GM23338 (cell line): ENCODE results near the gene RPL26. TPM values are rescaled to one million over a fixed set of nuclear protein-coding genes. Genes with fewer than 3 reads are reported as not detected.

Experiments used
- ATAC-seq: fragments of 200-7000 bp; cut with Tn5 transposase; 3 replicates; pipeline ENCODE4 v1.9.1; 2020
- DNase-seq: peaks from one replicate; pipeline ENCODE4 v3.0.0-alpha.2; 2015; ENCODE audit warnings: low spot score
- H2AFZ ChIP-seq: fragments of 200-600 bp; sonication (generic); 2 replicates; pipeline ENCODE4 v1.8.0; 2016; ENCODE audit warnings: antibody characterized with exemption, mild to moderate bottlenecking, moderate library complexity
- H3F3A ChIP-seq: fragments of 200-600 bp; sonication (generic); replicated peaks from 2 replicates; pipeline ENCODE4 v1.8.0; 2017; ENCODE audit warnings: antibody characterized with exemption, mixed run types, low read depth
- H3K27ac ChIP-seq: fragments of 200-600 bp; sonication (generic); 2 replicates; pipeline ENCODE4 v1.6.1; 2016; ENCODE audit warnings: low read depth
- H3K27me3 ChIP-seq: fragments of 200-600 bp; sonication (generic); 2 replicates; pipeline ENCODE4 v1.8.0; 2016; ENCODE audit warnings: mild to moderate bottlenecking, mixed run types, moderate library complexity; ENCODE audit not compliant: insufficient read depth
- H3K36me3 ChIP-seq: fragments of 200-600 bp; sonication (generic); 2 replicates; pipeline ENCODE4 v1.8.0; 2016; ENCODE audit warnings: mild to moderate bottlenecking; ENCODE audit not compliant: insufficient read depth
- H3K4me1 ChIP-seq: fragments of 200-600 bp; sonication (generic); 2 replicates; pipeline ENCODE4 v1.8.0; 2016; ENCODE audit warnings: mild to moderate bottlenecking, moderate library complexity; ENCODE audit not compliant: insufficient read depth
- H3K4me2 ChIP-seq: fragments of 200-600 bp; sonication (generic); 2 replicates; pipeline ENCODE4 v1.7.1; 2017; ENCODE audit warnings: mixed run types
- H3K4me3 ChIP-seq: fragments of 200-600 bp; sonication (generic); 2 replicates; pipeline ENCODE4 v1.6.1; 2016; ENCODE audit warnings: mixed run types
- H3K79me2 ChIP-seq: fragments of 200-600 bp; sonication (generic); replicated peaks from 2 replicates; pipeline ENCODE4 v1.8.0; 2017; ENCODE audit warnings: mild to moderate bottlenecking; ENCODE audit not compliant: insufficient read depth
- H3K9me2 ChIP-seq: fragments of 200-600 bp; sonication (generic); 2 replicates; pipeline ENCODE4 v1.8.0; 2017; ENCODE audit not compliant: insufficient read depth
- H4K20me1 ChIP-seq: fragments of 200-600 bp; sonication (generic); replicated peaks from 2 replicates; pipeline ENCODE4 v1.8.0; 2017; ENCODE audit warnings: mild to moderate bottlenecking; ENCODE audit not compliant: insufficient read depth
- H3K27ac Mint-ChIP-seq: 2 replicates; pipeline ENCODE4 v1.8.0; 2020; ENCODE audit warnings: inconsistent platforms, mild to moderate bottlenecking, moderate library complexity, mixed read lengths
- H3K27me3 Mint-ChIP-seq: 3 replicates; pipeline ENCODE4 v1.8.0; 2022; ENCODE audit warnings: low read depth, mild to moderate bottlenecking, moderate library complexity, mixed read lengths, inconsistent platforms; ENCODE audit not compliant: insufficient read depth, poor library complexity
- H3K36me3 Mint-ChIP-seq: 3 replicates; pipeline ENCODE4 v1.8.0; 2021; ENCODE audit warnings: low read depth, mild to moderate bottlenecking, inconsistent platforms, moderate library complexity, mixed read lengths
- H3K4me1 Mint-ChIP-seq: 3 replicates; pipeline ENCODE4 v1.8.0; 2020; ENCODE audit warnings: mild to moderate bottlenecking, inconsistent platforms, mixed read lengths
- H3K4me3 Mint-ChIP-seq: 3 replicates; pipeline ENCODE4 v1.8.0; 2021; ENCODE audit warnings: moderate library complexity, mild to moderate bottlenecking, inconsistent platforms, mixed read lengths
- H3K9me3 Mint-ChIP-seq: 3 replicates; pipeline ENCODE4 v1.8.0; 2020; ENCODE audit warnings: moderate library complexity, mild to moderate bottlenecking, inconsistent platforms, mixed read lengths
- POLR2AphosphoS5 ChIP-seq: IDR thresholded peaks from 2 replicates; pipeline ENCODE4 v1.6.1; 2016; ENCODE audit warnings: antibody characterized with exemption, low read depth
- polyA plus RNA-seq: library from polyadenylated mRNA; unstranded; fragments of >200 nt; fragmentation: Nextera tagmentation; extraction: Ambion mirVana; gene quantifications from 2 replicates; pipeline ENCODE4 v1.2.1, GENCODE V29; 2016
- total RNA-seq: library from RNA; depleted of rRNA; stranded (reverse); fragments of >200 nt; shearing (Covaris generic); gene quantifications from 2 replicates; pipeline ENCODE4 v1.2.3, GENCODE V29; 2014
- TF ChIP-seq, protein P1 (sequence below): fragments of 250-450 bp; sonication (Bioruptor Pico); IDR thresholded peaks from 2 replicates; pipeline ENCODE4 v1.5.0; 2020; ENCODE audit warnings: mild to moderate bottlenecking, moderate library complexity
- TF ChIP-seq, protein P2 (sequence below): IDR thresholded peaks from 2 replicates; pipeline ENCODE4 v1.6.1; 2016; ENCODE audit warnings: antibody characterized with exemption

The RPL26 gene
- total and polyA plus RNA-seq, 2 experiments from 2014 or later: 2,274 to 3,158 TPM

DNA sequence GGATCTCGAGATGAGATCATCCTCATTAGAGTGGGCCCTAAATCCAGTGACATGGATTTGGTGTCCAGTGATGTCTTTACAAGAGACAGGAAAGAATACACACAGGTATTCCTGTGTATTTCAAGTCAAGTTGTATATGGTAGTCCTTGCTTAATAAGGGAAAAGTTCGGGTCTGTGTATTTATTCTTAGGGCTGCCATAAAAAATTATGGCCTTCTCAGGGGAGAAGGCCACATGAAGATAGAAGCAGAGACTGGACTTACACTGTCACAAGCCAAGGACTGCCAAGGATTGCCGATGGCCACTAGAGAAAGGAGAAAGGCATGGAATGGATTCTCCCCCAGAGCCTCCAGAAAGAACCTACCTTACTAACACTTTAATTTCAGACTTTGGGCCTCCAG is 14.8 kb downstream of the RPL26 start:
- Histone ChIP-seq H3K36me3 (peaks cover 11% of the 10 kb centered on the region; the same call in 1 of the 2 replicates), H4K20me1 (no peaks in the 10 kb centered on the region), H3F3A (no peaks in the 10 kb centered on the region), H3K27me3 (no peaks in the 10 kb centered on the region), H3K4me3 (no peak overlapping the region), H3K4me1 (no peaks in the 10 kb centered on the region), H2AFZ (no peak overlapping the region), H3K27ac (no peak overlapping the region), H3K4me2 (no peak overlapping the region), H3K9me2 (no peaks in the 10 kb centered on the region), H3K79me2 (no peaks in the 10 kb centered on the region)
- Mint-ChIP-seq H3K27ac (no peak overlapping the region), H3K4me3 (no peak overlapping the region), H3K27me3 (peaks cover 5% of the 10 kb centered on the region), H3K4me1 (no peaks in the 10 kb centered on the region), H3K9me3 (no peaks in the 10 kb centered on the region), H3K36me3 (peaks cover 30% of the 10 kb centered on the region)
- ATAC-seq (no peak), DNase-seq (no peak)
- TF ChIP-seq, protein P1, sequence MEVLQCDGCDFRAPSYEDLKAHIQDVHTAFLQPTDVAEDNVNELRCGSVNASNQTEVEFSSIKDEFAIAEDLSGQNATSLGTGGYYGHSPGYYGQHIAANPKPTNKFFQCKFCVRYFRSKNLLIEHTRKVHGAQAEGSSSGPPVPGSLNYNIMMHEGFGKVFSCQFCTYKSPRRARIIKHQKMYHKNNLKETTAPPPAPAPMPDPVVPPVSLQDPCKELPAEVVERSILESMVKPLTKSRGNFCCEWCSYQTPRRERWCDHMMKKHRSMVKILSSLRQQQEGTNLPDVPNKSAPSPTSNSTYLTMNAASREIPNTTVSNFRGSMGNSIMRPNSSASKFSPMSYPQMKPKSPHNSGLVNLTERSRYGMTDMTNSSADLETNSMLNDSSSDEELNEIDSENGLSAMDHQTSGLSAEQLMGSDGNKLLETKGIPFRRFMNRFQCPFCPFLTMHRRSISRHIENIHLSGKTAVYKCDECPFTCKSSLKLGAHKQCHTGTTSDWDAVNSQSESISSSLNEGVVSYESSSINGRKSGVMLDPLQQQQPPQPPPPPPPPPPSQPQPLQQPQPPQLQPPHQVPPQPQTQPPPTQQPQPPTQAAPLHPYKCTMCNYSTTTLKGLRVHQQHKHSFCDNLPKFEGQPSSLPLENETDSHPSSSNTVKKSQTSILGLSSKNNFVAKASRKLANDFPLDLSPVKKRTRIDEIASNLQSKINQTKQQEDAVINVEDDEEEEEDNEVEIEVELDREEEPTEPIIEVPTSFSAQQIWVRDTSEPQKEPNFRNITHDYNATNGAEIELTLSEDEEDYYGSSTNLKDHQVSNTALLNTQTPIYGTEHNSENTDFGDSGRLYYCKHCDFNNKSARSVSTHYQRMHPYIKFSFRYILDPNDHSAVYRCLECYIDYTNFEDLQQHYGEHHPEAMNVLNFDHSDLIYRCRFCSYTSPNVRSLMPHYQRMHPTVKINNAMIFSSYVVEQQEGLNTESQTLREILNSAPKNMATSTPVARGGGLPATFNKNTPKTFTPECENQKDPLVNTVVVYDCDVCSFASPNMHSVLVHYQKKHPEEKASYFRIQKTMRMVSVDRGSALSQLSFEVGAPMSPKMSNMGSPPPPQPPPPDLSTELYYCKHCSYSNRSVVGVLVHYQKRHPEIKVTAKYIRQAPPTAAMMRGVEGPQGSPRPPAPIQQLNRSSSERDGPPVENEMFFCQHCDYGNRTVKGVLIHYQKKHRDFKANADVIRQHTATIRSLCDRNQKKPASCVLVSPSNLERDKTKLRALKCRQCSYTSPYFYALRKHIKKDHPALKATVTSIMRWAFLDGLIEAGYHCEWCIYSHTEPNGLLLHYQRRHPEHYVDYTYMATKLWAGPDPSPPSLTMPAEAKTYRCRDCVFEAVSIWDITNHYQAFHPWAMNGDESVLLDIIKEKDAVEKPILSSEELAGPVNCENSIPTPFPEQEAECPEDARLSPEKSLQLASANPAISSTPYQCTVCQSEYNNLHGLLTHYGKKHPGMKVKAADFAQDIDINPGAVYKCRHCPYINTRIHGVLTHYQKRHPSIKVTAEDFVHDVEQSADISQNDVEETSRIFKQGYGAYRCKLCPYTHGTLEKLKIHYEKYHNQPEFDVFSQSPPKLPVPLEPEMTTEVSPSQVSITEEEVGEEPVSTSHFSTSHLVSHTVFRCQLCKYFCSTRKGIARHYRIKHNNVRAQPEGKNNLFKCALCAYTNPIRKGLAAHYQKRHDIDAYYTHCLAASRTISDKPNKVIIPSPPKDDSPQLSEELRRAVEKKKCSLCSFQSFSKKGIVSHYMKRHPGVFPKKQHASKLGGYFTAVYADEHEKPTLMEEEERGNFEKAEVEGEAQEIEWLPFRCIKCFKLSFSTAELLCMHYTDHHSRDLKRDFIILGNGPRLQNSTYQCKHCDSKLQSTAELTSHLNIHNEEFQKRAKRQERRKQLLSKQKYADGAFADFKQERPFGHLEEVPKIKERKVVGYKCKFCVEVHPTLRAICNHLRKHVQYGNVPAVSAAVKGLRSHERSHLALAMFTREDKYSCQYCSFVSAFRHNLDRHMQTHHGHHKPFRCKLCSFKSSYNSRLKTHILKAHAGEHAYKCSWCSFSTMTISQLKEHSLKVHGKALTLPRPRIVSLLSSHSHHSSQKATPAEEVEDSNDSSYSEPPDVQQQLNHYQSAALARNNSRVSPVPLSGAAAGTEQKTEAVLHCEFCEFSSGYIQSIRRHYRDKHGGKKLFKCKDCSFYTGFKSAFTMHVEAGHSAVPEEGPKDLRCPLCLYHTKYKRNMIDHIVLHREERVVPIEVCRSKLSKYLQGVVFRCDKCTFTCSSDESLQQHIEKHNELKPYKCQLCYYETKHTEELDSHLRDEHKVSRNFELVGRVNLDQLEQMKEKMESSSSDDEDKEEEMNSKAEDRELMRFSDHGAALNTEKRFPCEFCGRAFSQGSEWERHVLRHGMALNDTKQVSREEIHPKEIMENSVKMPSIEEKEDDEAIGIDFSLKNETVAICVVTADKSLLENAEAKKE: no peak
- TF ChIP-seq POLR2AphosphoS5: no peak

DNA sequence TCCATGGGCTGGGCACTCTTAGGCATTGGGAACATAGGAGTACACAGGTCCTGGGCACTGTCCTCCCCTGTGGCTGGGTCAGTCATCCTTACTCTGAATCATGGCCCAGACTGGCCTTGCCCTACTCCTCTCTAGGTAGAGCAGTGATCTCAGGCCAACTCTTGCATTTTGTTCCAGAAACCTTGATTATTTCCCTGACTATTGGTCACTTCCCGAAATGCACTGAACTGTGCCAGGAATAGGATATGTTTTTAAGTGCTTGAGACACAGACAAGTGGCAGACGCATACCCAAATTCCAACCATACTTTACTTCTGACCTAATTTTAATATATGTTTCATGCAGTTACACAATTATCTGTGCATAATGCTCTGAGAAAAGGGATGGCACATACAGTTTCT is 16.8 kb downstream of the RPL26 start:
- no peaks in the 10 kb centered on the region for H3K79me2 ChIP-seq
- H2AFZ ChIP-seq: no peak overlapping the region
- Mint-ChIP-seq H3K27ac (no peak overlapping the region), H3K4me3 (no peak overlapping the region), H3K4me1 (peaks cover under 1% of the 10 kb centered on the region), H3K9me3 (no peaks in the 10 kb centered on the region), H3K27me3 (peaks cover 3% of the 10 kb centered on the region), H3K36me3 (peaks cover 20% of the 10 kb centered on the region)
- H3F3A ChIP-seq: no peaks in the 10 kb centered on the region
- no peaks in the 10 kb centered on the region for H3K27me3 ChIP-seq
- H3K4me2 ChIP-seq: no peak overlapping the region
- H3K4me3 ChIP-seq: no peak overlapping the region
- TF ChIP-seq POLR2AphosphoS5: no peak
- TF ChIP-seq, protein P2, sequence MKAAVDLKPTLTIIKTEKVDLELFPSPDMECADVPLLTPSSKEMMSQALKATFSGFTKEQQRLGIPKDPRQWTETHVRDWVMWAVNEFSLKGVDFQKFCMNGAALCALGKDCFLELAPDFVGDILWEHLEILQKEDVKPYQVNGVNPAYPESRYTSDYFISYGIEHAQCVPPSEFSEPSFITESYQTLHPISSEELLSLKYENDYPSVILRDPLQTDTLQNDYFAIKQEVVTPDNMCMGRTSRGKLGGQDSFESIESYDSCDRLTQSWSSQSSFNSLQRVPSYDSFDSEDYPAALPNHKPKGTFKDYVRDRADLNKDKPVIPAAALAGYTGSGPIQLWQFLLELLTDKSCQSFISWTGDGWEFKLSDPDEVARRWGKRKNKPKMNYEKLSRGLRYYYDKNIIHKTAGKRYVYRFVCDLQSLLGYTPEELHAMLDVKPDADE: no peak
- no peak overlapping the region for H3K27ac ChIP-seq
- peaks cover under 1% of the 10 kb centered on the region; the same call in 1 of the 2 replicates for H3K4me1 ChIP-seq
- no peaks in the 10 kb centered on the region for H4K20me1 ChIP-seq
- H3K9me2 ChIP-seq: peaks cover 5% of the 10 kb centered on the region; the same call in 1 of the 2 replicates
- DNase-seq: no peak
- H3K36me3 ChIP-seq: peaks cover 11% of the 10 kb centered on the region; the same call in 1 of the 2 replicates
- ATAC-seq: no peak
